GM18951 (cell line): Measurements from ENCODE around the gene PAQR3.

Experiments
- POLR2A ChIP-seq: IDR thresholded peaks from 4 replicates; pipeline ENCODE4 v1.6.1; 2011; ENCODE audit warnings: mild to moderate bottlenecking; ENCODE audit not compliant: insufficient read length, insufficient read depth; ENCODE audit errors: extremely low read depth
- in situ Hi-C: fragments of 300-500 bp; cut with MboI; formaldehyde crosslinking; loops from one replicate; pipeline ENCODE4 v1.12.0; 2022; ENCODE audit warnings: low sequenced_read_pairs, mixed read lengths, inconsistent platforms; ENCODE audit not compliant: unreplicated experiment

The PAQR3 gene

GRCh38 chr4:78907638-78908037 lies 31.6 kb downstream of the PAQR3 start:
- TF ChIP-seq POLR2A = no peak
- in situ Hi-C loops = no loop called here

GRCh38 chr4:78904143-78904542 lies 35.1 kb downstream of the PAQR3 start:
- in situ Hi-C loops = no loop called here
- TF ChIP-seq POLR2A = no peak

- in situ Hi-C loops = no loop called here
- no peak for TF ChIP-seq POLR2A
Observed at GRCh38 chr4:78902298-78902697, 36.9 kb downstream of the PAQR3 start.

GRCh38 chr4:78901882-78902281 lies 37.4 kb downstream of the PAQR3 start:
- TF ChIP-seq POLR2A = no peak
- in situ Hi-C loops = no loop called here

GRCh38 chr4:78899302-78899701 lies 39.9 kb downstream of the PAQR3 start:
- in situ Hi-C loops = no loop called here
- no peak for TF ChIP-seq POLR2A

GRCh38 chr4:78889955-78890354 lies 49.3 kb downstream of the PAQR3 start:
- TF ChIP-seq POLR2A = no peak
- in situ Hi-C loops = no loop called here

- TF ChIP-seq POLR2A = no peak
- in situ Hi-C loops = no loop called here
Observed at GRCh38 chr4:78885598-78885997, 53.6 kb downstream of the PAQR3 start.

- in situ Hi-C loops = no loop called here
- no peak for TF ChIP-seq POLR2A
Observed at GRCh38 chr4:78880874-78881492, 58.3 kb downstream of the PAQR3 start.

GRCh38 chr4:78878031-78878430 lies 61.2 kb downstream of the PAQR3 start:
- no peak for TF ChIP-seq POLR2A
- in situ Hi-C loops = no loop called here

- TF ChIP-seq POLR2A = no peak
- in situ Hi-C loops = no loop called here
Observed at GRCh38 chr4:78876568-78877320, 62.5 kb downstream of the PAQR3 start.

GRCh38 chr4:78870056-78870455 lies 69.2 kb downstream of the PAQR3 start:
- in situ Hi-C loops = loop anchor here (25.0 kb wide), 1 partner anchor 908 kb away; no protein-coding TSS in a partner anchor
- no peak for TF ChIP-seq POLR2A

- in situ Hi-C loops = loop anchor here (10.0 to 25.0 kb wide), 2 partner anchors 254 to 906 kb away; no protein-coding TSS in a partner anchor
Observed at GRCh38 chr4:78868712-78869111, 70.5 kb downstream of the PAQR3 start.

GRCh38 chr4:78865451-78865850 lies 73.8 kb downstream of the PAQR3 start:
- in situ Hi-C loops = loop anchor here (10.0 to 25.0 kb wide), 2 partner anchors 251 to 903 kb away; no protein-coding TSS in a partner anchor
- TF ChIP-seq POLR2A = no peak
